K562 (cell line): ENCODE measurements around the gene DOCK4. TPM values are rescaled to one million over a fixed set of nuclear protein-coding genes. Genes with fewer than 3 reads are reported as not detected.

ENCODE experiments used
- ATAC-seq: fragments of 200-7000 bp; cut with Tn5 transposase; 3 replicates; pipeline ENCODE4 v1.9.1; 2020; ENCODE audit warnings: moderate library complexity
- BruUV-seq: library from RNA; stranded (reverse); fragments of 400-500 nt; replicated peaks from 2 replicates; lab custom pipeline; 2021; lab: Mats Ljungman, UMichigan
- CTCF ChIA-PET: fragments of 300-600 bp; formaldehyde crosslinking; extraction: SDS; loops from one replicate; lab custom pipeline; 2021; ENCODE audit warnings: low intra/inter-chr PET ratio; lab: Yijun Ruan, JAX
- POLR2A ChIA-PET: fragments of 300-600, 350-650 bp; sonication (Branson Sonifier 250); formaldehyde crosslinking; extraction: SDS; loops from one replicate; lab custom pipeline; 2021; ENCODE audit warnings: antibody characterized with exemption, inconsistent platforms; lab: Yijun Ruan, JAX
- DNase-seq, 4 experiments: peaks; one replicate each; pipeline versions ENCODE4 v3.0.0 to v3.0.0-alpha.2; 2011 to 2018; ENCODE audit warnings: low spot score in 3 of 4, mixed read lengths in 3 of 4; ENCODE audit errors: extremely low read depth in 1 of 4
- FAIRE-seq: peaks from 2 replicates; lab custom pipeline; 2011; peaks lifted over from hg19 to GRCh38; lab: Jason Lieb, UNC
- H2AFZ ChIP-seq: 2 replicates; pipeline ENCODE4 v1.6.0; 2011; ENCODE audit warnings: low read depth, low read length, control low read depth, inconsistent platforms
- H3K27ac ChIP-seq: fragments of 200-600 bp; 3 replicates; pipeline ENCODE4 v1.8.0; 2011; ENCODE audit warnings: low read depth, mild to moderate bottlenecking, control low read depth, inconsistent platforms, low read length, moderate library complexity, mixed read lengths; ENCODE audit errors: extremely low read depth
- H3K27me3 ChIP-seq, 2 experiments: fragments of 300-600 bp in 1 of 2; 2 replicates in 1 of 2; 3 replicates in 1 of 2; pipeline versions ENCODE4 v1.6.0 to v1.8.0; 2011; ENCODE audit warnings: inconsistent platforms in 2 of 2, low read length in 2 of 2, mild to moderate bottlenecking in 1 of 2, mixed read lengths in 1 of 2, moderate library complexity in 1 of 2; ENCODE audit not compliant: control insufficient read depth in 2 of 2, insufficient read depth in 2 of 2
- H3K36me3 ChIP-seq: fragments of 300-600 bp; 3 replicates; pipeline ENCODE4 v1.8.0; 2011; ENCODE audit warnings: mild to moderate bottlenecking, low read length, inconsistent platforms; ENCODE audit not compliant: control insufficient read depth, insufficient read depth
- H3K4me1 ChIP-seq, 2 experiments: fragments of 200-600 bp in 1 of 2; replicated peaks in 1 of 2; 2 replicates in 1 of 2; 3 replicates in 1 of 2; pipeline versions ENCODE4 v1.5.1 to v1.8.0; 2011; ENCODE audit warnings: inconsistent platforms in 2 of 2, low read length in 2 of 2, mild to moderate bottlenecking in 1 of 2, mixed read lengths in 1 of 2, moderate library complexity in 1 of 2; ENCODE audit not compliant: control insufficient read depth in 2 of 2, insufficient read depth in 2 of 2
- H3K4me2 ChIP-seq: 2 replicates; pipeline ENCODE4 v1.6.1; 2011; ENCODE audit warnings: low read length, control low read depth, inconsistent platforms, mixed read lengths; ENCODE audit not compliant: insufficient read depth
- H3K4me3 ChIP-seq: fragments of 200-600 bp; sonication (generic), shearing (Covaris generic); 2 replicates; pipeline ENCODE4 v1.5.1; 2016; ENCODE audit warnings: control low read depth, inconsistent platforms
- H3K79me2 ChIP-seq: fragments of 200-600 bp; 3 replicates; pipeline ENCODE4 v1.8.0; 2011; ENCODE audit warnings: low read length, inconsistent platforms; ENCODE audit not compliant: control insufficient read depth, insufficient read depth
- H3K9ac ChIP-seq, 2 experiments: 2 replicates each; pipeline versions ENCODE4 v1.6.0 to v1.6.1; 2011; ENCODE audit warnings: low read depth in 2 of 2, low read length in 2 of 2, control low read depth in 1 of 2, inconsistent platforms in 1 of 2, mild to moderate bottlenecking in 1 of 2, mixed read lengths in 1 of 2; ENCODE audit not compliant: insufficient read depth in 1 of 2
- H3K9me1 ChIP-seq: one replicate; pipeline ENCODE4 v1.6.0; 2011; ENCODE audit warnings: inconsistent platforms, mild to moderate bottlenecking, low read length, moderate library complexity; ENCODE audit not compliant: control insufficient read depth, insufficient read depth
- H3K9me3 ChIP-seq: replicated peaks from 2 replicates; pipeline ENCODE4 v1.5.1; 2011; ENCODE audit warnings: low read depth, low read length, inconsistent platforms; ENCODE audit not compliant: control insufficient read depth, insufficient read depth
- H4K20me1 ChIP-seq: replicated peaks from 2 replicates; pipeline ENCODE4 v1.6.1; 2011; ENCODE audit warnings: low read length, inconsistent platforms, mixed read lengths; ENCODE audit not compliant: control insufficient read depth, insufficient read depth
- BHLHE40 ChIP-seq: IDR thresholded peaks from 2 replicates; pipeline ENCODE4 v1.6.1; 2011; ENCODE audit warnings: low read length, improper control_type of control experiment
- C11orf30 ChIP-seq: fragments of 450-650 bp; IDR thresholded peaks from 2 replicates; pipeline ENCODE4 v1.6.1; 2016; ENCODE audit warnings: low read depth, mild to moderate bottlenecking
- HDAC6 ChIP-seq: IDR thresholded peaks from 2 replicates; pipeline ENCODE4 v1.6.1; 2012; ENCODE audit warnings: low read depth, mild to moderate bottlenecking, control low read depth, inconsistent platforms, low read length, moderate library complexity
- MCM7 ChIP-seq, 2 experiments: fragments of 450-650 bp; IDR thresholded peaks; 2 replicates each; pipeline ENCODE4 v1.6.1; 2016 to 2018
- MEF2D ChIP-seq: conservative IDR thresholded peaks from 2 replicates; pipeline ENCODE4 v1.6.1; 2016; ENCODE audit warnings: low read depth, missing genetic modification characterization, missing compliant biosample characterization
- RUNX1 ChIP-seq: sonication (generic); IDR thresholded peaks from 2 replicates; pipeline ENCODE4 v1.6.1; 2016; ENCODE audit warnings: antibody characterized with exemption, low read depth
- SRSF1 ChIP-seq: fragments of 200-400 bp; formaldehyde crosslinking; IDR thresholded peaks from 2 replicates; pipeline ENCODE4 v1.6.1; 2017; ENCODE audit warnings: mild to moderate bottlenecking, low read depth, low read length, moderate library complexity
- TCF7 ChIP-seq: sonication (generic); IDR thresholded peaks from 2 replicates; pipeline ENCODE4 v1.6.1; 2016; ENCODE audit warnings: antibody characterized with exemption, borderline replicate concordance
- ZNF239 ChIP-seq: fragments of 250-450 bp; sonication (Bioruptor Pico); IDR thresholded peaks from 2 replicates; pipeline ENCODE4 v1.4.0; 2020; ENCODE audit warnings: mild to moderate bottlenecking
- ZNF354B ChIP-seq: fragments of 250-450 bp; sonication (Bioruptor Pico); IDR thresholded peaks from 2 replicates; pipeline ENCODE4 v1.4.0; 2020
- ZNF561 ChIP-seq: fragments of 450-650 bp; formaldehyde crosslinking; conservative IDR thresholded peaks from 2 replicates; pipeline ENCODE4 v1.4.0; 2020; ENCODE audit warnings: mild to moderate bottlenecking, moderate library complexity
- ZNF764 ChIP-seq: fragments of 250-450 bp; sonication (Bioruptor Pico); IDR thresholded peaks from 2 replicates; pipeline ENCODE4 v1.4.0; 2020; ENCODE audit warnings: low read depth, mild to moderate bottlenecking, moderate library complexity
- WGBS: fragments of 100-300 bp; shearing (Covaris generic); methylation state at CpG from one replicate; pipeline ENCODE4 v1.1.6; 2016; ENCODE audit warnings: low coverage, mixed read lengths; ENCODE audit not compliant: insufficient coverage; ENCODE audit errors: missing lambda C conversion rate; 5-methylcytosine and 5-hydroxymethylcytosine counted together
- in situ Hi-C: fragments of 300-500 bp; cut with MboI; formaldehyde crosslinking; loops from 4 replicates; pipeline ENCODE4 v1.15.0; 2018; ENCODE audit warnings: inconsistent platforms, mixed read lengths
- intact Hi-C: fragments of 100-400 bp; cut with micrococcal nuclease; formaldehyde crosslinking; loops from 2 replicates; pipeline ENCODE4 v1.14.2; 2022
- polyA plus RNA-seq, 8 experiments: library from polyadenylated mRNA; depleted of rRNA in 4 of 8; stranded (reverse) in 5 of 8; unstranded in 3 of 8; fragments of >200 nt; fragmentation: Nextera tagmentation in 2 of 8; fragmentation: Illumina TruSeq in 1 of 8; extraction: Ambion mirVana in 2 of 8; extraction: Trizol in 1 of 8; gene quantifications; 2 replicates each; pipeline versions ENCODE4 v1.2.1 to v1.2.3, GENCODE V29; 2011 to 2014; ENCODE audit warnings: inconsistent platforms in 1 of 8, missing spikeins in 1 of 8
- total RNA-seq, 7 experiments: library from RNA; depleted of rRNA in 6 of 7; stranded (reverse); fragments of >200 nt in 6 of 7; fragmentation: Illumina TruSeq in 2 of 7; extraction: Trizol in 2 of 7; gene quantifications; 2 replicates each; pipeline versions ENCODE4 v1.2.1 to v1.2.3, GENCODE V29; 2011 to 2021; ENCODE audit warnings: low replicate concordance in 1 of 7
- TF ChIP-seq, protein P1 (sequence below): fragments of 250-450 bp; sonication (Bioruptor Pico); IDR thresholded peaks from 2 replicates; pipeline ENCODE4 v1.9.0; 2021; ENCODE audit warnings: mild to moderate bottlenecking
- TF ChIP-seq, protein P2 (sequence below): fragments of 450-650 bp; IDR thresholded peaks from 2 replicates; pipeline ENCODE4 v1.7.1; 2018; ENCODE audit warnings: mild to moderate bottlenecking, low read depth; ENCODE audit not compliant: partially characterized antibody
- TF ChIP-seq, protein P3 (sequence below): fragments of 450-650 bp; IDR thresholded peaks from 2 replicates; pipeline ENCODE4 v1.6.1; 2016

Gene DOCK4
- total and polyA plus RNA-seq, 9 of the 15 experiments (the other 6 are each of a cell fraction or from before 2014, with no cell fraction given): 0.42 to 5.7 (median 2.3) TPM

DNA sequence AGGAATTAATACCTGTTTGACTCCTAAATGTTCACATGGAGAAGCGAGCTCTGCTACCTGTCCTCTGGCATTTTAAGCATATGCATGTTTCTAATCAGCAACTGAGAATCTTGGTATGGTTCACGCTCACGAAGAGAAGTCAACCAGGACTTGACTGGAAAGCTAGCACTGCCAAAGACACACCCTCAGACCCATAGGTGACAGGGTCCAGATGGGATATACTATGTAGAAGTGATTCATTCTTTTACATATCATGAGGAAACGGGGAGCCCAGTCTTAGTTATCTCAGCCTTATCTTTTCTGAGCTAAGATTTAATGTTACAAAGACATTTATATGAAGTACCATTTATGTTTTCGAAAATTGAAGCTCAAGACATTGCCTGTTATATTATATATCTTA is 313.0 kb downstream of the DOCK4 start:
- ChIA-PET CTCF (no interaction called here), POLR2A (no interaction called here)
- BruUV-seq: no TSS peak
- Histone ChIP-seq H3K4me1 (no peaks in the 10 kb centered on the region), H2AFZ (no peak overlapping the region), H3K4me3 (no peak overlapping the region), H3K9me1 (no peaks in the 10 kb centered on the region), H3K27me3 (peaks cover 0 to 4% of the 10 kb centered on the region in 2 experiments; a peak in 1 of 5 replicates), H3K9me3 (no peaks in the 10 kb centered on the region), H3K79me2 (no peaks in the 10 kb centered on the region), H4K20me1 (no peaks in the 10 kb centered on the region), H3K36me3 (no peaks in the 10 kb centered on the region), H3K27ac (no peak overlapping the region), H3K9ac (no peak overlapping the region), H3K4me2 (no peak overlapping the region)
- 0% methylated on average over 5 of the region's 5 CpGs for WGBS
- FAIRE-seq: no peak
- in situ Hi-C loops (no loop called here), intact Hi-C loops (no loop called here)
- DNase-seq: no peak
- ATAC-seq: no peak
- TF ChIP-seq ZNF561 (no peak), ZNF764 (CRISPR knock-in tag) (no peak), SRSF1 (no peak), MEF2D (no peak)
- TF ChIP-seq, protein P1, sequence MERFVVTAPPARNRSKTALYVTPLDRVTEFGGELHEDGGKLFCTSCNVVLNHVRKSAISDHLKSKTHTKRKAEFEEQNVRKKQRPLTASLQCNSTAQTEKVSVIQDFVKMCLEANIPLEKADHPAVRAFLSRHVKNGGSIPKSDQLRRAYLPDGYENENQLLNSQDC: no peak

DNA sequence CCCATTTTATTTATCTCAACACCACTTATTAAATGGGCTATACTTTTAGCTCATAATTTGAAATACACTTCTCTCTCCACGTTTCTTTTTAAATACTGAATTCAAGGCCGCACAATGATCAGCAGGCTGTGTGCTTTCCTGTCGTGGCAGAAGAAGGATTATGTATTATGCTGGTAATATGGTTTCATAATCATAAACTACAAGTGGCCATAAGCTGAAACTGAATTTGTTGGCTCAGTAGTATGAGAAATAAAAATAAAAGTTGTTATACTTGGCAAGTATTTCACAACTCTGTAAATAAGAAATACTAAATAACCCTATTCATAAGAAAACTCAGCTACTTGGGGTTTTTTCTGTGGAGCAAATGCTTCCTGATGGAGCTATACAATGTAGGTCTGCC is 313.6 kb downstream of the DOCK4 start:
- Histone ChIP-seq H3K9me1 (no peaks in the 10 kb centered on the region), H3K9ac (no peak overlapping the region), H3K27me3 (peaks cover 0 to 4% of the 10 kb centered on the region in 2 experiments; a peak in 1 of 5 replicates), H3K79me2 (no peaks in the 10 kb centered on the region), H3K36me3 (no peaks in the 10 kb centered on the region), H3K4me2 (no peak overlapping the region), H2AFZ (no peak overlapping the region), H3K27ac (no peak overlapping the region), H3K4me3 (no peak overlapping the region), H4K20me1 (no peaks in the 10 kb centered on the region), H3K9me3 (no peaks in the 10 kb centered on the region), H3K4me1 (no peaks in the 10 kb centered on the region)
- TF ChIP-seq, protein P2, sequence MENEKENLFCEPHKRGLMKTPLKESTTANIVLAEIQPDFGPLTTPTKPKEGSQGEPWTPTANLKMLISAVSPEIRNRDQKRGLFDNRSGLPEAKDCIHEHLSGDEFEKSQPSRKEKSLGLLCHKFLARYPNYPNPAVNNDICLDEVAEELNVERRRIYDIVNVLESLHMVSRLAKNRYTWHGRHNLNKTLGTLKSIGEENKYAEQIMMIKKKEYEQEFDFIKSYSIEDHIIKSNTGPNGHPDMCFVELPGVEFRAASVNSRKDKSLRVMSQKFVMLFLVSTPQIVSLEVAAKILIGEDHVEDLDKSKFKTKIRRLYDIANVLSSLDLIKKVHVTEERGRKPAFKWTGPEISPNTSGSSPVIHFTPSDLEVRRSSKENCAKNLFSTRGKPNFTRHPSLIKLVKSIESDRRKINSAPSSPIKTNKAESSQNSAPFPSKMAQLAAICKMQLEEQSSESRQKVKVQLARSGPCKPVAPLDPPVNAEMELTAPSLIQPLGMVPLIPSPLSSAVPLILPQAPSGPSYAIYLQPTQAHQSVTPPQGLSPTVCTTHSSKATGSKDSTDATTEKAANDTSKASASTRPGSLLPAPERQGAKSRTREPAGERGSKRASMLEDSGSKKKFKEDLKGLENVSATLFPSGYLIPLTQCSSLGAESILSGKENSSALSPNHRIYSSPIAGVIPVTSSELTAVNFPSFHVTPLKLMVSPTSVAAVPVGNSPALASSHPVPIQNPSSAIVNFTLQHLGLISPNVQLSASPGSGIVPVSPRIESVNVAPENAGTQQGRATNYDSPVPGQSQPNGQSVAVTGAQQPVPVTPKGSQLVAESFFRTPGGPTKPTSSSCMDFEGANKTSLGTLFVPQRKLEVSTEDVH: no peak
- no peak for TF ChIP-seq HDAC6
- TF ChIP-seq TCF7: no peak
- no peak for TF ChIP-seq ZNF354B (CRISPR knock-in tag)
- no peak for TF ChIP-seq ZNF239
- no peak for TF ChIP-seq MCM7 (IDR thresholded peaks at IDR 0.05)
- TF ChIP-seq BHLHE40: no peak
- TF ChIP-seq, protein P3, sequence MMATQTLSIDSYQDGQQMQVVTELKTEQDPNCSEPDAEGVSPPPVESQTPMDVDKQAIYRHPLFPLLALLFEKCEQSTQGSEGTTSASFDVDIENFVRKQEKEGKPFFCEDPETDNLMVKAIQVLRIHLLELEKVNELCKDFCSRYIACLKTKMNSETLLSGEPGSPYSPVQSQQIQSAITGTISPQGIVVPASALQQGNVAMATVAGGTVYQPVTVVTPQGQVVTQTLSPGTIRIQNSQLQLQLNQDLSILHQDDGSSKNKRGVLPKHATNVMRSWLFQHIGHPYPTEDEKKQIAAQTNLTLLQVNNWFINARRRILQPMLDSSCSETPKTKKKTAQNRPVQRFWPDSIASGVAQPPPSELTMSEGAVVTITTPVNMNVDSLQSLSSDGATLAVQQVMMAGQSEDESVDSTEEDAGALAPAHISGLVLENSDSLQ: no peak
- TF ChIP-seq C11orf30: no peak
- TF ChIP-seq RUNX1: no peak
- ATAC-seq: no peak
- 0% methylated on average over 3 of the region's 3 CpGs for WGBS
- POLR2A ChIA-PET: no interaction called here
- in situ Hi-C loops: no loop called here
- CTCF ChIA-PET: no interaction called here
- DNase-seq: no peak
- BruUV-seq: no TSS peak
- intact Hi-C loops: no loop called here
- FAIRE-seq: no peak
